Stimulated activated CD4-positive, alpha-beta T cell treated with anti-CD3 and anti-CD28 coated beads, Interleukin-4, amount 100 ng/mL, for 4 hours (primary cell): ENCODE data around the gene DENND10.
"Not testable (repeated sequence)": the region's sequence is repeated elsewhere in the genome, so short reads cannot be mapped to it uniquely, and the experiment has no call there.

Experiments used
- DNase-seq, 2 experiments: peaks; one replicate each; pipeline ENCODE4 v3.0.0-alpha.2; 2020

DENND10 gene

GRCh38 chr10:119100434-119101238 is 3.3 kb upstream of the DENND10 start:
- DNase-seq: no peak

GRCh38 chr10:119101366-119102098 is 2.4 kb upstream of the DENND10 start:
- DNase-seq: no peak

DNA sequence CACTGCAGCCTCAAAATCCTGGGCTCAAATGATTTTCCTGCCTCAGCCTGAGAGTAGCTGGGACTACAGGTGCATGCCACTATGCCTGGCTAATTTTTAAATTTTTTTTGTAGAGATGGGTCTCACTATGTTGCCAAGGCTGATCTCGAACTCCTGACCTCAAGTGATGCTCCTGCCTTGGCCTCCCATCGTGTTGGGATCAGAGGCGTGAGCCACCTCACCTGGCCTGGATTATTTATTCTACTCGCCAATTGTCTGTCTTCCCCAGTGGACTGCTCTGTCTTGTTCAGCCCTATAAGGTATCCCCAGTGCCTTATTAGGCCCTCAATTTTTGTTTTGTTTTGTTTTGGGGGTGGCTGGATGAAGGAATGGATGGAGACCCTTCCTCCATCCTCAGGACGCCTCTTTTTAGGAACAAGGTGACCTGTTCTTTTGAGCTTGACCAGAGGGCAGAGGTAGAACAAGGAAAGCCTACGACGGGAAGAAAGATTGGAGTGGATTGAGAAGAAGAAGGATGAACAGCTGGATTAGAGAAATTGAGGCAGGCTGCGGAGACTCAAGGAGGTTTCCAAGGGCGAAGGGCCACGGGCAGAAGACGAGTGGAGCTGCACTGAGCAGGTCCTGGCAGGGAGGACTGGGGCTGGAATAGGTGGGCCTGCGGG is 541 bp upstream of the DENND10 start:
- no peak for DNase-seq

DNA sequence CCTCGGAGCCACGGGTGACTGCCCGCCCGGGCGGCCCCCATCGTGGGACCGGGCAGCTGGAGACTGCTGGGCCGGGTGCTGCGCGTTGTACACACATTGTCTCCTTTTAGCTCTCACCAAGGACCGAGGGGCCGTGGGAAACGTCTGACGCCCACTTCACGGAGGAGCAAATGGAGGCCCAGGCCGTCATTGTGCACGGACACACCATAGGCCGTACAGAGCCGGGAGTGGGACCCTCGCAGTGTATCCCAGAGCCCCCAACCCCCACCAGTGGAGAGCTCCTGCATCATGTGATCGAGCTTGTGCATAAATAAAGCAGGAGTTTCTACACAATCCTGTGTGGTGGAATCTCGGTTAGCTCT is 722 bp downstream of the DENND10 start:
- no peak for DNase-seq

DNA sequence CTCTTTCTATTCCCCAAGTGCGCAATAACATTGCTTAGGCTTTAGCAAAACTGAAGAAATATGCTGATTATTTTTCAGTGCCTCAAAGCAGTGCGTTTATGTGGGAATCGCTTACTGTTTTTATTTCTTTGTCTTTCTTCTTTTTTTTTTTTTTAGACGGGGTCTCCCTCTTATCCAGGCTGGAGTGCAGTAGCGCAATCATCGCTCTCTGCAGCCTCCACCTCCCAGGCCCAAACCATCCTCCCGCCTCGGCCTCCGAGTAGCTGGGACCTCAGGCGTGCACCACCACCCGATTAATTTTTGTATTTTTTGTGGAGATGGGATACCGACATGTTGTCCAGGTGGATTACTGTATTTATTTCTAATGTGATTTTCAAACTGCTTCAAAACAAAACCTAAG is 1.2 kb downstream of the DENND10 start:
- no peak for DNase-seq

DNA sequence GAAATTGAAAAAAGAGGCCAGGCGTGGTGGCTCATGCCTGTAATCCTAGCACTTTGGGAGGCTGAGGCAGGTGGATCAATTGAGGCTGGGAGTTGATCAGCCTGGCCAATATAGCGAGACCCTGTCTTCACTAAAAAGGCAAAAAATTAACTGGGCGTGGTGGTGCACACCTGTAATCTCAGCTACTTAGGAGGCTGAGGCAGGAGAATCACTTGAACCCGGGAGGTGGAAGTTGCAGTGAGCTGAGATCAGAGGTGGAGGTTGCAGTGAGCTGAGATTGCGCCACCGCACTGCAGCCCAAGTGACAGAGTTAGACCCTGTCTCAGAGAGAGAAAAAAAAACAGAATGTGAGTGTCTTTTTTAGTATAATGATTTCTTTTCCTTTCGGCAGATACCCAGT is 2.0 kb downstream of the DENND10 start:
- not testable (repeated sequence) for DNase-seq

DNA sequence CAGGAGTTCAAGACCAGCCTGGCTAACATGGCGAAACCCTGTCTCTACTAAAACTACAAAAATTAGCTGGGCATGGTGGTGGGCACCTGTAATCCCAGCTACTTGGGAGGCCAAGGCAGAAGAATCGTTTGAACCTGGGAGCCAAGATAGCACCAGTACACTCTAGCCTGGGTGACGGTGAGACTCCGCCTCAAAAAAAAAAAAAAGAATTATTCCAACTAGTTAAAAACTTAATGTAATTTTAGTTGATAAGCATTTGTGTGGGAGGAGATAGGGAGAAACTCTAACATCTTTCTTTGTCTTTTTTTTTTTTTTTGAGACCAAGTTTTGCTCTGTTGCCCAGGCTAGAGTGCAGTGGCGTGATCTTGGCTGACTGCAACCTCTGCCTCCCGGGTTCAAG is 3.2 kb downstream of the DENND10 start:
- DNase-seq: not testable (repeated sequence)

DNA sequence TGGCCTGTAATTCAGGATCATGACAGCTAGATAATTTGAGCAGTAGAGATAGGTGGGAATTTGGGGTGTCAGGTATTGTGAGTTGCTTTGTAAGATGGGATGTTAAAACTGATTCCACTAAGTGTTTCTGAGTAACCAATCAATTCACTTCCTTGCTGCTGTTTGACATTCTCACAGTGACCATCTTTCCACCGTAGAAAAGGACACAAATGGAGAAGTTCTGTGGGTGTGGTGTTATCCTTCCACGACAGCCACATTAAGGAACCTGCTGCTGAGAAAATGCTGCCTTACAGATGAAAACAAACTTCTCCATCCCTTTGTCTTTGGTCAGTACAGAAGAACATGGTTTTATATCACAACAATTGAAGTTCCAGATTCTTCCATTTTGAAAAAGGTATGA is 3.9 kb downstream of the DENND10 start:
- not testable (repeated sequence) for DNase-seq

GRCh38 chr10:119112056-119112455 is 8.1 kb downstream of the DENND10 start:
- DNase-seq: no peak

DNA sequence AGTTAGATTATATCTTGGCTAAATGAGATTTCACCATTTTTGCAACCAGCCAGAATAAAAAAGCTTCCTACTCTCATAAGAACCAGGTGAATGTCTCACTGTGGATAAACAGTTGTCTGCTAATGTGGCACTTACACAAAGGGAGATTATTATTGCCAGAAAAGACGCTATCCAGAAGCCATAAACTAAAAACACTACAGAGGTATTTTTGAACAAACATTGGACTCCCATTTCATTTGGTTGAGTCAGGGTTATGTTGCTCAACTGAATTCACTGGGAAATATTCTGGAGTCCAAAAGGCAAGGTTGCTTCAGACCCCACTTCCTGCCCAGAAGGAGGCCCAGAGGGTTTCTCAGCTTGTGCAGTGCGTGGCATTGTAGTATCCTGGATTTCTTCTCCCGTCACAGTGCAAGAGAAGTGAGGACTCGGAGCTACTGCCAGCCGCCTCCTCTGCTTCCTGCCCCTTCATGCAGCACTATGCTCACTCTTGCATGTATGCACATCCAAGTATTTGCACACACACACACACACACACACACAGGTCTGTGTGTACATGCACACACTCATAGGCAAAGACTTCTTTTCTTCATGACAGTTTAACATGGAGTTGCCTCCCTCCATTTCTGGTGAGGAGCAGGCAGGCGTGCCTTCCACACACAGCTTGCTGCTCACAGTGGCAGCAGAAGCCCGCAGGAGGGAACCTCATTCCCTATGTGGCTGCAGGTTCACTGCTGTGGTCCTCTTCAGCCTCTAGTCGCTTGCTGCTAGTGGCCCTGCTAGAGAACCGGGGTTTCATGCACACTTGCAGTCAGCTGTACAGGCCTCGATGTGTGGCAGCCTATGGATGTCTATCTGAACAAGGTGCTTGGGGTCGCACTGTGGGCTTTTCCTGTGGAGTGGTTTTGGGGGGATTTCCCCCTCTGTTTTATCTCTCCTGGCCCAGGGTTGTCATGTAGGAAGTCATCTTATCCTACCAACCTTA is 10.1 kb downstream of the DENND10 start:
- DNase-seq: no peak

- DNase-seq: no peak
Observed at GRCh38 chr10:119115926-119116325, 12.0 kb downstream of the DENND10 start.

- DNase-seq: no peak
Observed at GRCh38 chr10:119116326-119116951, 12.5 kb downstream of the DENND10 start.

GRCh38 chr10:119118231-119118630 is 14.3 kb downstream of the DENND10 start:
- DNase-seq: no peak

DNA sequence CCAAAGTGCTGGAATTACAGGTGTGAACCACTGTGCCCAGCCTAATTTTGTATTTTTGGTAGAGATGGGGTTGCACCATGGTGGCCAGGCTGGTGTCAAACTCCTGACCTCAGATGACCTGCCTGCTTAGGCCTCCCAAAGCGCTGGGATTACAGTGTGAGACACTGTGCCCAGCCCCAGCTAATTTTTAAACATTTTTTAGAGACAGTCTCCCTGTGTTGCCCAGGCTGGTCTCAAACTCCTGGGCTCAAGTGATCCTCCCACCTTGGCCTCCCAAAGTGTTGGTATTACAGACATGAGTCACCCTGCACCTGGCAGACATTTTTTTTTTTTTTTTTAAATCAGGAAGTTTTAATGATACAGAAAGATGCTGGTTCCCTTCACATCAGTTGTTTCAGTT is 15.5 kb downstream of the DENND10 start:
- no peak for DNase-seq

DNA sequence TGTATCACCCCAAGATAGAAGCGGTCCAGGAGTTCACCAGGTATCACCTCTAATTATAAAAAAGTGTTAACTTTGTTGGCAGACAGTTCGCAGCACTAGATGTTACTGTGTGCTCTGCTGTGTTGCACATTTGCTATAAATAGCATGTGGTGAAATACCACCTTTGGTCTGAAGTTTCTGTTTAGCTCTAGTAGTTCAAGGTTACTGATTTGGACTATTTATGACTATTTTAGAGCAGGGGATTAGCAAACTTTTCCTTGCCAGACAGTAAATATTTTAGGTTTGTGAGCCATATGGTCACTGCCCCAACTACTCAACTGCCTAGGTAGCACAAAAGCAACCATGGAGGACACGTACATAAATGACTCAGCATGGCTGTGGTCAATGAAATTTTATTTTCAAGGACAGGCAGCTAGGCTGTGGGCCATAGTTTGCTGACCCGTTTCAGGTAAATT is 16.5 kb downstream of the DENND10 start:
- no peak for DNase-seq

GRCh38 chr10:119120875-119121274 is 17.0 kb downstream of the DENND10 start:
- no peak for DNase-seq

DNA sequence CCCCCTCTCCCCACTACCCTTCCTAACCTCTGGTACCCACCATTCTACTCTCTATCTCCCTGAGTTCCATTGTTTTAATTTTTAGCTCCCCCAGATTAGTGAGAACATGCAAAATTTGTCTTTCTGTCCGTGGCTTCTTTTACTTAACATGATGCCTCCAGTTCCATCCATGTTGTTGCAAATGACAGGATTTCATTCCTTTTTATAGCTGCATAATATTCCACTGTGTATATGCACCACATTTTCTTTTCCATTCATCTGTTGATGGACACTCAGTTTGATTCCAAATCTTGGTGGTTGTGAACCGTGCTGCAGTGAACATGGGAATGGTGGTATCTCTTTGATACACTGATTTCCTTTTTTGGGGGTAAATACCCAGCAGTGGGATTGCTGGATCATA is 22.0 kb downstream of the DENND10 start:
- no peak for DNase-seq

DNA sequence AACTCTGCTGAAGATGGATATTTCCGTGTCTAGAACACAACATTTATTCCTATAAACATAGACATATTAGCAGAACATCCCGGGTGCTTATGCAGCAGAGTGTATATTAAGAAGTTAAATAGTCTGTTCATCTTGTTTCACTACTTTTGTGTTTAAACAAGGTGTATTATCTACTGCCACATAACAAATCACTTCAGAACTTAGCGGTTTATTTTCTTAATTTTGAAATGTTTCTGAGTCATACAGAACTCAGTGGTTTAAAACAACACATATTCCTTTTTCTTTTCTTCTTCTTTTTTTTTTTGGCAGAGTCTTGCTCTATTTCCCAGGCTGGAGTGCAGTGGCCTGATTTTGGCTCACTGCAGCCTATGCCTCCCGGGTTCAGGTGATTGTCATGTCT is 25.8 kb downstream of the DENND10 start:
- DNase-seq: no peak

DNA sequence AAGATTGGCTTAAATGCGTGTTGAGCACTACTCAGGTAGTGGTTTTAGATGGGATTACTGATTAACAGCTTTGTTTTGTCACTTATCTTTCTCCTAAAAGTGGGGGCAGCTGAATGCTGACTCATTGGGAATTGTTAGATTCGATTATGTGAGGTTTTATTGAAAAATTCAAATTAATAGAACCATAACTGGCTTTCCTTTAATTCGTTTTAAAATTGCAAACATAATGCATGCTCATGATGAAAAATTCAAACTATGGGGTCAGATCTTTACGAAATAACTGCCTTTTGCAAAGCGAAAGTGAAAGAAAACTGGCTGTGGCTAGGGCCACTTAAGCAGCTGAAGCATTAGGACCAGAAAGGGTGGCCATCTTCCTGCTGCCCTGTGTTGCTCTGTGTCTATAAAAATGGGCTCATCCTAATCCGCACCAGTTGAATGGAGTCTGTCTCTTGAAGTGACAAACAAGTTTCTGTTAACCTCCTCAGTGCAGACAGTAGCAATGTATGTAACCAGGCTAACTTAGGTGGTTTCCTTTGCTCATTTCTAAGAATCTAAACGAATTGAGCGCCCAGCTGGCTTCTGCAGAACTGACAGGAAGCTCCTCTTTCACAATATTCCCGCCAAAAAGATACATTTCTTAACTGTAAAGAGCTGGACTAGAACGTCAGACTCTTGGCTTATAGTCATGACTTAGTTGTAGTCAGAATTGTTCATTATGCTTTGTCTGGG is 27.8 kb downstream of the DENND10 start:
- DNase-seq: peak in 1 of 2 experiments; percentile 36

DNA sequence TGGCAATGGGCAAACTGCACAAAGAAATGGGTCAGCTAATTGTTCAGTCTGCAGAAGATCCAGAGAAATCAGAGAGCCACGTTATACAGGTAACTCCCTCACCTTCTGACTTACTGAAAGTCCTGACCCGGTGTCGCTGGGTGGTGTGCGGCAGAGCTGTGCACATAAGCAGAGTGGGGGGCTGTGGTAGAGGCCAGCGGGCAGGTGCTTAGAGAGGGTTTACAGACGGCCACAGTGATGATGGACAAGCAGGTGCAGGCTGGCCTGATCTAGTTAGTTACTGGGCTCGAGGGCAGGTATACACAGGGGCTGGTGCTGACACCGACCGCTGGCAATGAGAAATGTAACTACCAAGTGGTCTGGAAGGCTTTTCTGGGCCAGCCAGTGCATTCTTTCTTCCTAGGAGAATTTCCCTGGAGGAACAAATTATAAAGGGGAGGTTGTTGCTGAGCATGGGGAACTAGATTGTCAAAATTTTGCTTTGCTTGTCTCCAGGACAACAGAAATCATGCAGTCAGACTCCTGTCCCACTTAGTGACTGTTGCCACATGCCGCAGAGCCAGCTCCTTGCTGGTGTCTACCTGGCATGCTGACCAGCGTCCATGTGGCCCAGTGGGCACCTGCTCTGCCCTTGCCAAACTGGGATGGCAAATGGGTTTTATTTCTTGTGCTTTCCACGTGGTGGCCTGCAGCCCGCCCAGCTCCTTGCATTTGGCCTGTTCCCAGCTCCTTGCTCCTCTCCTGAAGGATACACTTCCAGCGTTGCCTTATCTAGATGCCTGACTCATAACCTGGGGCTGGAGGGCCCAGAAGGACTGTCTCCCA is 28.8 kb downstream of the DENND10 start:
- no peak for DNase-seq
